ENCODE data around the gene NNAT.
"Not testable (repeated sequence)": the region's sequence is repeated elsewhere in the genome, so short reads cannot be mapped to it uniquely, and the experiment has no call there.

The NNAT gene, protein sequence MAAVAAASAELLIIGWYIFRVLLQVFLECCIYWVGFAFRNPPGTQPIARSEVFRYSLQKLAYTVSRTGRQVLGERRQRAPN

DNA sequence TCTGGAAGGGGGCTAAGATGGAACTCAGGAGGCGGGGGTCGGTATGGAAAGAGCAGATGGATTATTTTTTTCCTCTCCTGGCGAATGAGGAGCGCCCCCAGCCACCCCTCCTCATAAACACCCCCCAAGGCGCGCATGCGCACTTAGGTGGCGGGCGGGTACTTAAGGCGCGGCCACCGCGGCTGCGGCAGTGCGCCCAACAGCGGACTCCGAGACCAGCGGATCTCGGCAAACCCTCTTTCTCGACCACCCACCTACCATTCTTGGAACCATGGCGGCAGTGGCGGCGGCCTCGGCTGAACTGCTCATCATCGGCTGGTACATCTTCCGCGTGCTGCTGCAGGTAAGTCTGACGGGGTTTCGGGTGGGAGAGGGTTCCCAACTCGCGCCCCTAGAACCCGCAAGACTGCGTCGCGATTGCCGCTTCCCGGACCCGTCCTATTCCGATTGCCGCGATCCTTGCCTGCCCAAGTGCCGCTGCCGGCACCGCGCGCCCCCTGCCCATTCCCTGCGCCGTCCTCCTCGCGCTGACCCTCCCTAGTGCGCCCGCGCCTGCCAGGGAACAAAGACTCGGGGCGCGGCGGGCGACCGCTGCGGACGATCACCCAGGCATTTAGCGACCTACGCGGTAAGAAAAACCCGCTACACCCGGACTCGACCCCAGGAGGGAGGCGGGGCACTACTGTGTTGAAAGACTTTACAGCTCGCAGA, at the start of gene NNAT:
TSS of gene NNAT (plus strand) at position 190 of the 711 bp plus-strand sequence. CDS start at position 272, 82 bp downstream.
- no peak for DNase-seq (ENCODE audit: low spot score)

DNA sequence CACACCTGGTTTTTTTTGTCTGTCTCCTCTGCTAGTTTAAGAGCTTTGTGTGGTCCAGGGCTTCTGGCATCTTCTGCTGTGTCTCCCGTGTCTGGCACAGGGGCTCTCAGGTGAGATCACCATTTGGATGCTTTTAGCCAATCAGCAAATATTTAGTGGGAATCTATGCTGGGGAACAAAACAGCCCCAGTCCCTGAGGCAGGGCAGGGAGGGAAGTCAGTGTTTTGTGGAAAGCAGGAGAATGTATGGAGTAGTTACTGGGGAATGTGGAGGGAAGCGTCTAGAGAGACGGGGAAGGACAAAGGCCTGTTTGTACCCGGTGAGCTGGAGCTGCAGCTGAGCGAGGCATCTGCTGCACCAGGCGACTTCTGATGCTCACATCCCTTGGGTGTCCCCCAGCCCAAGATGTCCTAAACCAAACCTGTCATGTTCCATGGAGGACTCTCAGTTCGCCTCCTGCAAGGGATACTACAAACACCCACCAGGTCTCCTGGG, 49.3 kb upstream of the NNAT start:
- DNase-seq (ENCODE audit: low spot score): no peak

DNA sequence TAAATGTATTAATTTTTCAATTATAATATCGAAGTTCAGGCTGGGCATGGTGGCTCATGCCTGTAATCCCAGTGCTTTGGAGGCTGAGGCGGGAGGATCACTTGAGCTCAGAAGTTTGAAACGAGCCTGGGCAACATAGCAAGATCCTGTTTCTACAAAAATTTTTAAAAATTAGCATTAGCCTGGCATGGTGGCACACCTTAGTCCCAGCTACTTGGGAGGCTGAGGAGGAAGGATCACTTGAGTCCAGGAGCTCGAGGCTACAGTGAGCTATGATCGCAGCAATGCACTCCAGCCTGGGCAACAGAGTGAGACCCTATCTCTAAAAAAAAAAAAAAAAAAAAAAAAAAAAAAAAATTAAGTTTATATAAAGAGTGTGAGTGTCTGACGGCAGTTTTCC, 48.6 kb upstream of the NNAT start:
- DNase-seq (ENCODE audit: low spot score): not testable (repeated sequence)

DNA sequence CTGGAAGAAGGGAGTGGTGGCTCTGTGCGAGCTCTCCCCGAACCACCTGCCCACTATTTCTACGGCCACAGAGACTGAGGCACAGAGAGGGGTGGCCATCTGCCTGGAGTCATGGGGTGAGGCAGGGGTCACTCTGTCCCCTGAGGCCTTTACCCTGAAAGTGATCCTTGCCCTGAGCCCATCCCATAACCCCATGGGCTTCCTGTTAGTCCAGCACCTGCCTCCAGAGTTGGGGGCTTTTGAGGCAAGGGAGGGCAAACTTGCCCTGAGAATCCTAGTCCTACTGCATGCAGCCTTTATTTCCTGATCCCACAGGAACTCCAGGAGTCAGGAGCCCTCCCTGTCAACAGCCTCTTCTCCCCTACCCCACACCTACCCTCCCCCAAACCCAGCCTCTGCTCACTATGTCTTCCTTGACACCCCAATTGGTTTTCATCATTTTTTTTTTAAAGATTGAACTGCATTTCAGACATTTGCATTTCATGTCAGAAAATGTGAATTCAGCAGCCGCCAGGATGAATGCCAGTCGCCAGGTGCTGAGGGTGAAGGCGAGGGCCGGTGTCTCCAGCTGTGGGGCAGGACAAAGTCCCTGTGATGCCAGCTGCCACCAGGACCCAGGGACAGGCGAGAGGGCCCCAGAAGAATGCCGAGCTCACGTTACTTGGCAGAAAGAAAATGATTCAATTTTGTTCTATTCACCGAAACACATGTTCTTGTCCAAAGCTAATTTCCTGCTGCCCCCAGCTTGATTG, 47.6 kb upstream of the NNAT start:
- no peak for DNase-seq (ENCODE audit: low spot score)

DNA sequence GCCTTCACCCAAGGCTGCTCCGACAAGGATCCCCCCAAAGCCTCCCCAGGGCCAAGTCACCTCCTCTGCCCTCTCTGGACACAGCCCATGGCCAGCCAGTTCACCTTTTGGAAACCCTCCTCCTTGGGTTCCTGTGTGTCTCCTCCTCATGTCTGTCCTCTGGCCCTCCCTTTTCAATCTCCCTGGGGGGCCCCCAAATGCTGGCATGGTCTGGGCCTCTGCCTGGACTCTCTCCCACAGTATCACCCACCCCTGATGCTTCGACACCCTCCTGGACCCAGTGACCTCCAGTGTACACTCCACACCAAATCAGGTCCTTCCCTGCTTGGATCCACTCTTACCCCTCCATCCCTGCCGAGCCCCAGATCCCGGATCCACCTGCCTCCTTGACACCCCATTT, 46.7 kb upstream of the NNAT start:
- no peak for DNase-seq (ENCODE audit: low spot score)

DNA sequence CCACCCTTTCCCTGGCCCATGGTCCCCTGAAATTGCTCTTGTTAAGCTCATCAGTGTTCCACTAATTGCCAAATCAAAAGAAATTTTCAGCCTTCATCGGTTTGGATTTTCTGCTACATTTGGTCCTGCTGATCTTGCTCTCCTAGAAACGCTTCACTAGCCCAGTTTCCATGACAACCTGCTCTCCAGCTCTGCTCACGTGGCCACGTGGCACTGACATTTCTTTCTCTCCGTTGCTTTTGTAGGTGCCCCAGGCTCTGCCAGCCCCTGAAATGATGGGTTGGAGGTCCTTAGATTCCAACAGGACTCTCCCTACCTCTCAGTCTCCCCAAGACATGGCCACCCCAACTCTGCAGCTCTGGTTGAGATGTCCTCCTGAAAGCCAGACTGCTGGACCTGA, 45.8 kb upstream of the NNAT start:
- peak; percentile 76 for DNase-seq (ENCODE audit: low spot score)

DNA sequence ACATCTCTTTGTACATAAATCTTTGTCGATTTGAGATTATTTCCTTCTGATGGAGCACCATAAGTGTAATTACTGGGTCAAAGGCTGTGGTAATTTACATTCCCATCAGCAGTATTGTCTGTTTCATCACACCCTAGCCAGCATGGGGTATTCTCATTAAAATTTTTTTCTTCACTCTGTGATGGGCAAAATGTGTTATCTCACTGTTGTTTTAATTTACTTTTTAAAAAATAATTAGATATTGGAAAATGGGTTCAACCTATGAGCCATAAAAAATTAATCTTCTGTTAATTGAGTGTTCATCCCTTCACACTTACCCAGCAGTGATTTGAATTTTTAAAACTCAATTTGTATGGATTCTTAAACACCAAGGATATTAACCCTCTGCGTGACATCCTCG, 44.0 kb upstream of the NNAT start:
- no peak for DNase-seq (ENCODE audit: low spot score)

DNA sequence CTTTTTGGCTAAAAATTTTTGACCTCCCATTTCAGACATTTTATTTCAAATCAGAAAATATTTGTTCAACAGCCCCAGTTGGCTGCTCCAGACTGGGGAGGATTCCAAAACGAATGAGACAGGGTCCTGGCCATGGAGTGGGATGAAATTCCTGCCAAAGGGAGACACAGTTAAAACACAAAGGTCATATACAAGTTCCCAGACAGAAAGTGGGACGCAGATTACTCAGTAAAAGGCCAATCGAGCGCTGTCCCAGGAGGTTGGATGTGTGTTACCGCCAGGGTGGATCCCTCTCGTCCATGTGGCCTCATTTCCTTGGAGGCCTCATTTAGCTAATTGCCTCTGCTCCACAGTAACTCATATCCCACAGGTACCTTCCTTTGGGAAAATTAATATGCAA, 41.8 kb upstream of the NNAT start:
- no peak for DNase-seq (ENCODE audit: low spot score)

DNA sequence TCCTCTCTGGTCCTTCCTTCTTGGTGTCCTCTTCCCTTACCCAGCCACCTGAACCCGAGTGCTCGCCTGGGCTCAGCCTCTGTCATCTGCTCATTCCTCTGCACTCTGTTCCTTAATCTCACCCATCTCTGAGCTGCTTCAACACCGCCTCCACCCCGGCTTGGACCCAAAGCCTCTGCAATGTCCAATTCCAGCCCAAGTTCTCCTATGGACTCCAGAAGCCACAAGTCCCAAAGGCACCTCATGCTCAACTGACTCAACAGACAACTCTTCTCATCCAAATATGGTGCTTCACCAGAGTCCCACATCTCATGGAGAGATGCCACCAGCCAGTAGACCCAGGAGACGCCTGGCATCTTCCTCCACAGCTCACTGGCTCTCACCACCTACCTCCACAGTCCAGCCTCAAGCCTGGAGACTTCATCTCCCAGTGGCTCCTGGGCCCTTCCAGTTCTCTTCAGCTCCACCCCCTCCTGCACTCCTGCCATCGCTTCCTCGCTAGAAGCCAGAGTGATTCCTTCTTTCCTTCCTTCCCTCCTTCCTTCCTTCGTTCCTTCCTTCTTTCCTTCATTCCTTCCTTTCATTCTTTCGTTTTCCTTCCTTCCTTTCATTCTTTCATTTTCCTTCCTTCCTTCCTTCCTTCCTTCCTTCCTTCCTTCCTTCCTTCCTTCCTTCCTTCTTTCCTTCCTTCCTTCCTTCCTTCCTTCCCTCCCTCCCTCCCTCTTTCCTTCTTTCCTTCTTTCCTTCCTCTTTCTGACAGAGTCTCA, 40.9 kb upstream of the NNAT start:
- DNase-seq (ENCODE audit: low spot score): no peak

DNA sequence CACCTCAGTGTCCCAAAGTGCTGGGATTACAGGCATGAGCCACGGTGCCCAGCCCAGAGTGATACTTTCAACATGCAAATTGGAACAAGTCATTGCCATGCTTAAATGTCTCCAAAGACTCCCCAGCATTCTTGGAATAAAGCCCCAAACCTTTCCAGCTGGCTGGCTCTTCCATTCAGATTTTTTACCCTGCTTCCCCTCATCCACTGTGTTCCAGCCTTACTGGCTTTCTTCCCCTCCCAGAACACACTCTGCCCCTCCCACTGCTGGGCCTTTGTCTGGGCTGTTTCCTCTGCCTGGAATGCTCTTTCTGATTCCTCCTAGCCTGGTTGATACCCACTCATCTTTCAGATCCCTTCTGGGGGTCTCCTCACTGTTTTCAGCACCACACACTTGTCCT, 40.1 kb upstream of the NNAT start:
- DNase-seq (ENCODE audit: low spot score): peak; percentile 47

DNA sequence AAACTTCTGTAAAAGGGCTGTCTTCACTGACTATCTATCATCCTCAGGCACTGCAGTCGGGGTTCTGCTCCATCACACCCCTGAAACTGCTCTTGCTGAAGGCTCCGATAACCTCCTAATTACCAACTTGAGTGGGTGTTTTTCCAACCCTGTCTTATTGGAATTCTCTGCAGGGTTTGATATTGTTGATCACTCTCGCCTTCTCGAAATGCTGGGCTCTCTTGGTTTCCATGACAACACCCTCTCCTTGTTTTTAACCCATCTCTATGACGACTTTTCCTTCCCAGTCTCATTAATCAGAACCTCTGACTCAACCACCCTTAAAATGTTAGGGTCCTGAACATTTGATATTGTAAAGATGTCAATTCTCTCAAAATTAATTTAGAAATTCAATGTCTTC, 39.4 kb upstream of the NNAT start:
- DNase-seq (ENCODE audit: low spot score): peak; percentile 13

DNA sequence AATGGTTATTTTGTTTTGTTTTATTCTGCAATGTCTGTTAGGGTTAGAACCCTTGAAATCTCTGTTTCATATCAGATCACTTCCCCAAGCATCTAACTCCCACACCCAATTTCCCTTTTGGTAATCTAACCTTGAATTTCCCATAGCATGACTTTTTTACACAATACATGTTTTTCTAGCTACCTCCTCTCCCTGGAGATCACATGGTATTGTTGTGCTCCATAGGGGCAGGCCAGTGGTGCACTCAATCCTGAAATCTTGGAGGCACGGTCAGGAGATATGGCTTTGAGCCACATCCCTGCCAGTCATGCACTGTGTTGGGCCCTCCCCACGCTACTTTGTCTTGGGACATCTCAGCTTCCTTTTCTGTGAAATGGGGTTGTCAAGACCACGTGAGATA, 36.7 kb upstream of the NNAT start:
- DNase-seq (ENCODE audit: low spot score): no peak

DNA sequence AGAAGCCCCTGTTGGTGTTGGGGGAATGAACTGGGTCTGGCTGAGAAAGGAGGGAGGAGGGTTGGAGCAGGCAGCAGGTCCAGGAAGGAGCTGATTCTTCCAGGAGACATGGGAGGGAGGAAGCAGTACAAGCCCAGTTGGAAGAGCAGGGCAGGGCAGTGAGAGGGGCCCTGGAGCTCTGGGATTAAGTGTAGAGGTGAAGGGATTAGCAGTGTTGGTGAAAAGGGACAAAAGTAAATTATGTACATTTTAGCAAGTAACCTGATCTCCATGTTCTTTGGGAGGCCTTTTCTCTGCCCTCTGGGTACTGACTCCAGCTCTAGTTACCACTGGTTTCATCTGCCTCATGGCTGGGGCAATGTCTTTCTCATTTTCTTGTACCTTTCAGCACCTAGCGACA, 34.8 kb upstream of the NNAT start:
- not testable (repeated sequence) for DNase-seq (ENCODE audit: low spot score)

DNA sequence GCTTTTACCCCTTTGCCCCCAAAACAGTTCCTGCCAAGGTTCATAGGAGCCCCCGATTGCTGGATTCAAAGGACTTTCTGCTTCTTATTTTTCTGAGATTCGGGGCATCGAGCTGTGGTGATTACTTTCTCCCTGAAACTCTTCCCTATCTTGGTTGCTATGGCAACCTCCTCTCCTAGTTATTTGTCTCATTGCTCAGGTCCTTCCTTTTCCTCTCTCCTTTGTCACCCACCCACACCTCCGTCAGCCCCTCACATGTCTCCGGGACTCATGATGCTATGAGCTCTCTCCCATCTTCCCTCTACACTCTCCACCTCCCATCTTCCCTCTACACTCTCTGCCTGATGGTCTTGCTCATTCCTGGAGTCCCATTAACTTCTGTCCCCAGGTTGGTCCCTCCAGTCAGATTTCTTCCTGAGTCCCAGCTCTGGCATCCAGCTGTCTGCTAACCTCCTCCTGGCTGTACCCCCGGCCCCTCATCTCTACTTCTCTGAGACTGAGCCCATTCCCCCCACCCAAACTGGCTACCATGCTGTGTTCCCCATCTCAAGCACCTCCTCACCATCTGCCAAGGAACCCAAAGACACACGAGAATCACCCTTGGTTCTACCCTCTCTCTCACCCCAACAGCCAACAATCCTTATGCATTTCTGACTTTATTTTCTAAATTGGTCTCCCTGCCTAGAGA, 30.2 kb upstream of the NNAT start:
- DNase-seq (ENCODE audit: low spot score): no peak

DNA sequence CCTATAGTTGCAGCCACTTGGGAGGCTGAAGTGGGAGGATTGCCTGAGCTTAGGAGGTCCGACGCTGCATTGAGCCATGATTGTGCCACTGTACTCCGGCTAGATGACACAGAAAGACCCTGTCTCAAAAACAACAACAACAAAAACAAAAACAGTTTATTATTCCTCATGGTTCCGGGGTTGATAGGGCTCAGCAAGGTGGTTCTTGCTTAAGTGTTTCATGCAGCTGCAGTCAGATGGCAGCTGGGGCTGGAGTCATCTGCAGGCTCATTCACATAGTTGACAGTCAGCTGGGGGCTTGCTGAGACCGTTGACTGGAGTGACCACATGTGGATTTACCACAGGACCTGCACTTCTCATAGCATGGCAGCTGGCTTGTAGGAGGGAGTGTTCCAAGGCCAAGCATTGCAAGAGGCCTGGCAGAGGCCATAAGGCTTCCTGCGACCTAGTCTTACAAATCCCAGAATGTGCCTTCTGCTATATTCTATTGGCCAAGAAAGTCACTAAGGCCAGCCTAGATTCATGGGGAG, 28.9 kb upstream of the NNAT start:
- DNase-seq (ENCODE audit: low spot score): no peak

DNA sequence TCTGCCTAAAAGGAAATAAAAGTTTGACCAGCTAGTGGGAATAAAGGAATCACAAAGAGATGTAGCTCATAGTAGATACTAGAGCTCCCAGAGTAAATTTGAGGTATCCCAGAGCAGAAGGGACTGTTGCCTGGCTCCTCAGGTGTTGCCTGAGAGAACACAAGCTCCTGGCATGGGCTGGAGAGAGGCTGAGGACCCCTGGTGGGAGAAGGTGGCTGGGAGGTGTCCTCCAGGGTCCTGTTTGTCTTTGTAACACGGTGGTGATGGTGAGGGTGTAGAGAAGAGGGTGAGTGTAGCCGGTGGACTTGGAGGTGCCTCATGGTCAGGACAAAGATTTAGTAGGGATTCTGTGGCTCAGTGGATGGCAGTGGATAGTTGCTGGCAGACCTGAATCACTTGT, 28.1 kb upstream of the NNAT start:
- no peak for DNase-seq (ENCODE audit: low spot score)

DNA sequence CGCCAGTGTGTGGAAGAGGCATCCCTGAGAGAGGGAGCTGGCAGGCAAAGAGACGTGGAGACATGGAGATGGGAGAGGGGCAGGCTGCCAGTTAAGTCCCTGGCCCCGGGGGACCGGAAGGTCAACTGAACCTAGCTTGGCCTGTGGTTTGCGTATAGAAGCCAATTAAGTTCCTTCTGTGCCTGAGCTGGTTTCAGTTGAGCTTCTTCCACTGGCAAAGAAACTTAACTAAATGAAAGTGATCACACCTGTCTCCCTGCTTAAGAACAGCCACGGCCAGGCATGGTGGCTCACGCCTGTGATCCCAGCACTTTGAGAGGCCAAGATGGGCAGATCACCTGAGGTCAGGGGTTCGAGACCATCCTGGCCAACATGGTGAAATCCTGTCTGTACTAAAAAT, 26.7 kb upstream of the NNAT start:
- DNase-seq (ENCODE audit: low spot score): no peak

DNA sequence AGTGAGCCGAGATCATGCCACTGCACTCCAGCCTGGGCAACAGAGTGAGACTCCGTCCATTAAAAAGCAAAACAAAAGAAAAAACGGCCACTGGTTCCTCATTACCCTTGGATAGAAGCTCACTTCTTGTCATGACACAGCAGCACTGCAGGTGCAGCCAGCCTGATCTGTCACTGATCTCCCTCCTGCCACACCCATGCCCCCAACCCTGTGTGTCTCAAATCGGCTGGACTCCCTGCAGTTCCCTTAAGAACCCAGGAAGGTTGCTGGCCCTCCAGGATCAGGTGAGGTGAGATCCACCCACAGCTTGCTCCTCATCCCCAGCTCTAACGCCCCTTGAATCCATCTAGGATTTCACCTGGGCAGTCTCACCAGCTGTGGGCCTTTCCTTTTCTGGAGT, 26.3 kb upstream of the NNAT start:
- DNase-seq (ENCODE audit: low spot score): no peak

DNA sequence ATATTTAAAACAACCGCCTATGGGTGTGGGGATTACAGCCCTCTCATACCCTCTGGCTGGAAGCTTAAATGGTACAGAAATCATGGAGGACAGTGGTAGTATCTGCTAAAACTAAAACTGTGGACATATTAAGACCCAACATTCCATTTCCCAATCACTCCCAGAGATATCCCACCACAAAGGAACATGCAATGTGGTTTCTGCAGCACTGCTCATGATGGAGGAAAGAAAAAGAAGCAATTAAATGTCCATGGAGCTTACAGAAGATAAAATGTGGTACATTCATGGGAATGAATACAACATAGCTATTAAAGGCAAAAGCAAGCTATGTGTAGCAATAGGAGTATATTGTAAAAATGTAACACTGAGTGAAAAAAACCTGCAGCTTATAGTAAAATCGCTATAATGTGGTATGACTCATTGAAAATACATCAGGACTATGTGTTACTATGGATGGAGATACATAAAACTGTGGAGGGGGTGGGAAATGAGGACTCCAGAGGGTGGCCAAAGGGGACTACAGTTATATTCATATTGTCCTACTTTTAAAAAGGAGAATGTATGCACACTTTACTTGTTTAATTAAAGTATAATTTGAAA, 22.9 kb upstream of the NNAT start:
- no peak for DNase-seq (ENCODE audit: low spot score)

DNA sequence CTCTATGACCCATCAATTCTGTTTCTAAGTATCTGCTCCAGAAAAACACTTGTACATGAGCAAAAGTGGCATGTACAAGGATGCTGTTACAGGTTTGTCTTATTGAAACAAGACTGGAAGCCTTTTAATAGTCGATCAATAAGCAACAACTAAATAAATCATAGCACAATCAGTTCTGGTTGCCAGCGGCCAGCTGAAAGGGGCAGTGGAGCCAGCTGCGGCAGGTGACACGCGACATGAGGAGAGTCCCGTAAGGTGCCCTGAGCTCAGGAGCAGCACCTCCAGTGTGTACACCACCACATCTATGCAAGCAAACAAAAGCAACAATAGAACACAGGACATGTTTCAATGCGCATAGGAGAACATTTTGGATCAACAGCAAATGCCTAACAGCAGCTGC, 20.7 kb upstream of the NNAT start:
- DNase-seq (ENCODE audit: low spot score): no peak

DNA sequence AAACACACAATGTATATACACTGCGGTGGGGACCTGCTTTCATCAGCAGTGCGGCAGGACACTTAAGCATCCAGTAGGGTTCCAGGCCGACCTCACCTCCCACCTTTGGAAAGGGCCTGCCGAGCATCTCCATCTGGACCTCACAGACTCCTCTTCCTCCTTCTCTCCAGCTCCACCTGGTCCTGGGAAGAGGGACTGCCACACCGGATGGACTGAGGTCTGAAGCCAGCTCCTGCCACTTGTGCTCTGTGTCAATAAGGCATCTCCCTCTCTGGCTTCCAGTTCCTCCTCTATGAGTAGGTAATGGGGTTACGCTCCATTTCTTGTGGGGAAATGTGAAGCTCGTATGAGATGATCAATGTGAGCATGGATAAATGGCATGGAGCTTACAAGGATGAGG, 19.1 kb upstream of the NNAT start:
- no peak for DNase-seq (ENCODE audit: low spot score)

Measured in Ammon's horn (tissue), 1 donor.